ENCODE results near the gene MTA3. TPM values are rescaled to one million over a fixed set of nuclear protein-coding genes. Genes with fewer than 3 reads are reported as not detected.

The MTA3 gene
- 26.2 and 26.8 TPM in 2 replicates for total RNA-seq

GRCh38 chr2:42568401-42569115 lies at the start of gene MTA3:
MTA3 (plus strand) TSS chr2:42568632; CDS start chr2:42568746, 114 bp downstream.
- H3K27me3 Mint-ChIP-seq: no peaks in the 10 kb centered on the region
- ChIA-PET POLR2A (no interaction called here), CTCF (no interaction called here)
- intact Hi-C loops (cut with micrococcal nuclease): loop anchor here (1.0 to 10.0 kb wide), 4 partner anchors 74 to 1028 kb away; partner anchors contain the start of genes COX7A2L, HAAO and THADA
- TF ChIP-seq CTCF (IDR thresholded peaks at IDR 0.05): no peak
- DNase-seq (peak; percentile 62), ATAC-seq (ENCODE audit: low read depth) (peak; percentile 69)
- H3K36me3 Mint-ChIP-seq (ENCODE audit: low read depth): peaks cover 6% of the 10 kb centered on the region
- peak within 1 kb of the TSS; percentile 87 for H3K4me3 Mint-ChIP-seq
- no peaks in the 10 kb centered on the region for H3K9me3 Mint-ChIP-seq
- peaks cover 30% of the 10 kb centered on the region for H3K4me1 Mint-ChIP-seq
- H3K27ac Mint-ChIP-seq: peak within 1 kb of the TSS; percentile 70

GRCh38 chr2:42519624-42520023 lies 48.8 kb upstream of the MTA3 start:
- Mint-ChIP-seq H3K9me3 (no peaks in the 10 kb centered on the region), H3K4me1 (peaks cover 3% of the 10 kb centered on the region), H3K4me3 (no peak overlapping the region), H3K27ac (no peak overlapping the region), H3K36me3 (ENCODE audit: low read depth) (no peaks in the 10 kb centered on the region), H3K27me3 (peaks cover 3% of the 10 kb centered on the region)
- DNase-seq (no peak), ATAC-seq (ENCODE audit: low read depth) (no peak)
- ChIA-PET CTCF (no interaction called here), POLR2A (no interaction called here)
- no peak for TF ChIP-seq CTCF (IDR thresholded peaks at IDR 0.05)
- intact Hi-C loops (cut with micrococcal nuclease): no loop called here

GRCh38 chr2:42522035-42522434 lies 46.4 kb upstream of the MTA3 start:
- ATAC-seq (ENCODE audit: low read depth) (no peak), DNase-seq (no peak)
- POLR2A ChIA-PET: no interaction called here
- Mint-ChIP-seq H3K27me3 (peaks cover 3% of the 10 kb centered on the region), H3K36me3 (ENCODE audit: low read depth) (no peaks in the 10 kb centered on the region), H3K9me3 (no peaks in the 10 kb centered on the region), H3K27ac (no peak overlapping the region), H3K4me3 (no peak overlapping the region), H3K4me1 (no peaks in the 10 kb centered on the region)
- TF ChIP-seq CTCF (IDR thresholded peaks at IDR 0.05): no peak
- intact Hi-C loops (cut with micrococcal nuclease): no loop called here
- CTCF ChIA-PET: no interaction called here

GRCh38 chr2:42523341-42523740 lies 45.1 kb upstream of the MTA3 start:
- CTCF ChIA-PET: no interaction called here
- Mint-ChIP-seq H3K27ac (no peak overlapping the region), H3K27me3 (peaks cover under 1% of the 10 kb centered on the region), H3K4me3 (no peak overlapping the region), H3K4me1 (no peaks in the 10 kb centered on the region), H3K9me3 (peaks cover 2% of the 10 kb centered on the region), H3K36me3 (ENCODE audit: low read depth) (no peaks in the 10 kb centered on the region)
- no peak for DNase-seq
- no peak for ATAC-seq (ENCODE audit: low read depth)
- TF ChIP-seq CTCF (IDR thresholded peaks at IDR 0.05): no peak
- POLR2A ChIA-PET: no interaction called here
- intact Hi-C loops (cut with micrococcal nuclease): no loop called here

GRCh38 chr2:42532397-42532796 lies 36.0 kb upstream of the MTA3 start:
- Mint-ChIP-seq H3K27me3 (peaks cover 1% of the 10 kb centered on the region), H3K4me1 (no peaks in the 10 kb centered on the region), H3K36me3 (ENCODE audit: low read depth) (no peaks in the 10 kb centered on the region), H3K27ac (no peak overlapping the region), H3K9me3 (no peaks in the 10 kb centered on the region), H3K4me3 (no peak overlapping the region)
- DNase-seq (no peak), ATAC-seq (ENCODE audit: low read depth) (no peak)
- intact Hi-C loops (cut with micrococcal nuclease): no loop called here
- TF ChIP-seq CTCF (IDR thresholded peaks at IDR 0.05): no peak
- ChIA-PET CTCF (no interaction called here), POLR2A (interaction anchor here (0.7 kb wide), 1 partner anchor 1168 kb away, joined by 3 read pairs; no protein-coding TSS in a partner anchor)

Measured in activated B cell treated with CpG ODN at 0.5 μM for 24 hours (primary cell).